Gastroesophageal sphincter (tissue), 3 donors: Measurements from ENCODE around the gene ZNF121.

Experiments
- CTCF ChIP-seq, 4 experiments: fragments of 200-600 bp in 2 of 4; fragments of 450-650 bp in 2 of 4; sonication (generic) in 1 of 4; IDR thresholded peaks; one replicate each; pipeline ENCODE4 v1.5.1; 2017 to 2019; ENCODE audit warnings: antibody characterized with exemption in 4 of 4, mild to moderate bottlenecking in 2 of 4, moderate library complexity in 2 of 4
- EP300 ChIP-seq: sonication (generic); formaldehyde crosslinking; IDR thresholded peaks from one replicate; pipeline ENCODE4 v1.6.1; 2017; ENCODE audit warnings: antibody characterized with exemption, mild to moderate bottlenecking

- TF ChIP-seq CTCF (IDR thresholded peaks at IDR 0.05) (no peak), EP300 (no peak)
Measured at GRCh38 chr19:9608912-9609311, 24.6 kb upstream of the ZNF121 start.
